Measurements from ENCODE around the gene TMEM140.
A peak's percentile ranks its signal among the peaks of the same experiment; 100 is the strongest.

Gene TMEM140

DNA sequence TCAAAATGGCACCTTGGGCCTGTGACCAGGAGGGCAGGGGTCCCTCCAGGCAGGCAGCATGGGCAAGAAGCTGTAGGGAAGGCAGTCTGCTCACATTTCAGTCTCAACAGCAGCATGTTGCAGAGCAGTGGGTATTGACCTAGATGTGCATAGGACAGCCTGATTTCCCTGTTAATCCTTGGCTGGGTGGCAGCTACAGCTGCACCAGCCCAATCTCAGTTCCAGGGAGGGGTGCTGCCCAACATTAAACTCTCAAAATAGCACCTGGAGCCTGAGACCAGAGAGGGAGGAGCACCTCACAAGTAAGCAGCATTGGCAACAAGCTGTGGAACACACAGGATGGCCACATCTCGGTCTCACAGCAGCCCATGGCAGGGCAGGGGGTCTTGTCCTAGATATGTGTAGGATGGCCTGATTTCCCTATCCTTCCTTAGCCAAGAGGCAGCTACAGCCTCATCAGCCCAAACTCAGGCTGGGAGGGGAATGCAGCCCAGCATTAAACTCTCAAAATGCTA is 10.3 kb downstream of the TMEM140 start:
- TF ChIP-seq, protein P1, sequence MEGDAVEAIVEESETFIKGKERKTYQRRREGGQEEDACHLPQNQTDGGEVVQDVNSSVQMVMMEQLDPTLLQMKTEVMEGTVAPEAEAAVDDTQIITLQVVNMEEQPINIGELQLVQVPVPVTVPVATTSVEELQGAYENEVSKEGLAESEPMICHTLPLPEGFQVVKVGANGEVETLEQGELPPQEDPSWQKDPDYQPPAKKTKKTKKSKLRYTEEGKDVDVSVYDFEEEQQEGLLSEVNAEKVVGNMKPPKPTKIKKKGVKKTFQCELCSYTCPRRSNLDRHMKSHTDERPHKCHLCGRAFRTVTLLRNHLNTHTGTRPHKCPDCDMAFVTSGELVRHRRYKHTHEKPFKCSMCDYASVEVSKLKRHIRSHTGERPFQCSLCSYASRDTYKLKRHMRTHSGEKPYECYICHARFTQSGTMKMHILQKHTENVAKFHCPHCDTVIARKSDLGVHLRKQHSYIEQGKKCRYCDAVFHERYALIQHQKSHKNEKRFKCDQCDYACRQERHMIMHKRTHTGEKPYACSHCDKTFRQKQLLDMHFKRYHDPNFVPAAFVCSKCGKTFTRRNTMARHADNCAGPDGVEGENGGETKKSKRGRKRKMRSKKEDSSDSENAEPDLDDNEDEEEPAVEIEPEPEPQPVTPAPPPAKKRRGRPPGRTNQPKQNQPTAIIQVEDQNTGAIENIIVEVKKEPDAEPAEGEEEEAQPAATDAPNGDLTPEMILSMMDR (IDR thresholded peaks at IDR 0.05; ENCODE audit: insufficient read depth, low read depth, low read length, missing control alignments): no peak
- no peak for DNase-seq (ENCODE audit: low read depth)
- no peak overlapping the region for H3K4me3 ChIP-seq (ENCODE audit: low read depth, low read length)

DNA sequence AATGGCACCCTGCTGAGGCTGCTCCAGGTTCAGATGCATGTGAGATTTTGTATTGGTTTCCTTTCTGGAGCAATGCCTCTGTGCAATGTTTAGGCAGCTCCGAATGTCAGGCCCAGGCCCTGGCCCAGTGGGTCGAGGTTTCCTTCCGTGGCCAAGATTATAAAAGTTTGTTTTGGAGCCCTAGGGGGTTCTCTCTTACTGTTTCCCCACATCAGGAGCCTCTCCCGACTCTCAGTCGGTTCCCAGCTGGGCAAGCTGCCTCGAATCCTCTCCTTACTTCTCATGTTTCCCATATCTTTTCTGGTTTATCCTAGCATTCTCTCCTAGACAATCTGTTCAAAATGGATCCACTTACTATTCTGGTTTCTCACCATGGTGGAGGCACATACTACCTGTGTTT is 11.0 kb downstream of the TMEM140 start:
- DNase-seq (ENCODE audit: low read depth): no peak
- TF ChIP-seq, protein P1 (IDR thresholded peaks at IDR 0.05; ENCODE audit: insufficient read depth, low read depth, low read length, missing control alignments): no peak
- no peak overlapping the region for H3K4me3 ChIP-seq (ENCODE audit: low read depth, low read length)

- no peak for DNase-seq (ENCODE audit: low read depth)
- TF ChIP-seq, protein P1 (IDR thresholded peaks at IDR 0.05; ENCODE audit: insufficient read depth, low read depth, low read length, missing control alignments): no peak
- no peak overlapping the region for H3K4me3 ChIP-seq (ENCODE audit: low read depth, low read length)
Measured at GRCh38 chr7:135159359-135160085, 11.7 kb downstream of the TMEM140 start.

GRCh38 chr7:135160098-135160857 is 12.4 kb downstream of the TMEM140 start:
- no peak overlapping the region for H3K4me3 ChIP-seq (ENCODE audit: low read depth, low read length)
- peak; percentile 49 for DNase-seq (ENCODE audit: low read depth)
- TF ChIP-seq, protein P1 (IDR thresholded peaks at IDR 0.05; ENCODE audit: insufficient read depth, low read depth, low read length, missing control alignments): no peak

DNA sequence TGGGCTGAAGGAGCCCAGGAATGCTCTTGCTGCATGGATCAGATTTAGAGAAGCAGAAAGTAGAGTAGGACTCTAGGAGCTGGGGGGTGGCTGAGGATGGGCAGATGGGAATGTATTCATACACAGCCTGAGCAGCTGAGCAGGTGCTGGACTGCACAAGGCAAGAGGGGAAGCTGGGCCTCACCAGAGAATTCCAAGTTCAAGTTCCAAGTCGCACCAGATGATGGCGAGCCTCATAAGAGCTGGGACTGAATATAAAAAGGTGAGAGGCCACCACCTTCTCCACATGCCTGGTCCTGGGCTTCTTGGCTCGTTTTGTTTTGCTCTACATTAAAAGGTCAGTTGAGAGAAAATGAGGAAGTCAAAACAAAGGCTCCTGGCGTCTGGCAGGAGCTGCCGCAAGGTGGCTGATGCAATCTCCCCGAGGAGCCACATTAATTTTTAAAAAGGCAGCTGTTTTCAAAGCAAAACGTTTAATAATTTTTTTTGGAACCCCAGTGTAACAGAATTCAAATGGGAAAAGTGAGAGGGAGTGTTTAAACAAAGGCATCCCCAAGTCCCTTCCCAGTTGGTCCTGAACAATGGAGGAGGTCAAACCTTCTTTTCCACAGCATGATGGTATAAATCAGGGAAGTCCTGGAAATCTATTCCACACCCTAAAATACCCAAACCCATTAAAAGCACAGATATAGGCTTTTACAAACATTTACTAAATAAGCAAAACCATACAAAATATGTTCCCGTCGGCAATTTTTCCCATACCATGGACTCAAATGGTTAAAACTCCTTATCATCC is 13.2 kb downstream of the TMEM140 start:
- H3K4me3 ChIP-seq (ENCODE audit: low read depth, low read length): no peak overlapping the region
- TF ChIP-seq, protein P1 (IDR thresholded peaks at IDR 0.05; ENCODE audit: insufficient read depth, low read depth, low read length, missing control alignments): no peak
- DNase-seq (ENCODE audit: low read depth): no peak

- no peak overlapping the region for H3K4me3 ChIP-seq (ENCODE audit: low read depth, low read length)
- no peak for DNase-seq (ENCODE audit: low read depth)
- TF ChIP-seq, protein P1 (IDR thresholded peaks at IDR 0.05; ENCODE audit: insufficient read depth, low read depth, low read length, missing control alignments): no peak
Measured at GRCh38 chr7:135161669-135162068, 13.8 kb downstream of the TMEM140 start.
